Neural progenitor cell (in vitro differentiated cells): ENCODE data around the gene CFAP74. TPM values are rescaled to one million over a fixed set of nuclear protein-coding genes. Genes with fewer than 3 reads are reported as not detected.

ENCODE experiments used
- DNase-seq: peaks from one replicate; pipeline ENCODE4 v3.0.0-alpha.2; 2016; ENCODE audit warnings: low spot score
- H2AFZ ChIP-seq: fragments of 200-600 bp; sonication (generic); replicated peaks from 2 replicates; pipeline ENCODE4 v1.6.1; 2016; ENCODE audit warnings: antibody characterized with exemption
- H3F3A ChIP-seq: fragments of 200-600 bp; sonication (generic); 2 replicates; pipeline ENCODE4 v1.6.1; 2016; ENCODE audit warnings: antibody characterized with exemption, low read depth
- H3K27ac ChIP-seq: fragments of 200-600 bp; sonication (generic); 2 replicates; pipeline ENCODE4 v1.5.1; 2016; ENCODE audit warnings: mild to moderate bottlenecking
- H3K27me3 ChIP-seq: fragments of 200-600 bp; sonication (generic); 2 replicates; pipeline ENCODE4 v1.6.1; 2016; ENCODE audit warnings: mild to moderate bottlenecking, moderate library complexity
- H3K36me3 ChIP-seq: fragments of 200-600 bp; sonication (generic); 2 replicates; pipeline ENCODE4 v1.5.1; 2016
- H3K4me1 ChIP-seq: fragments of 200-600 bp; sonication (generic); 2 replicates; pipeline ENCODE4 v1.6.1; 2016; ENCODE audit warnings: mixed run types
- H3K4me2 ChIP-seq: fragments of 200-600 bp; sonication (generic); 2 replicates; pipeline ENCODE4 v1.6.1; 2016
- H3K4me3 ChIP-seq: fragments of 200-600 bp; sonication (generic); 2 replicates; pipeline ENCODE4 v1.5.1; 2016
- H3K79me2 ChIP-seq: fragments of 200-600 bp; sonication (generic); 2 replicates; pipeline ENCODE4 v1.6.1; 2016; ENCODE audit warnings: low read depth
- H3K9ac ChIP-seq: fragments of 200-600 bp; sonication (generic); 2 replicates; pipeline ENCODE4 v1.6.1; 2016
- H3K9me3 ChIP-seq: fragments of 200-600 bp; sonication (generic); 2 replicates; pipeline ENCODE4 v1.5.1; 2016; ENCODE audit warnings: low read depth
- H4K20me1 ChIP-seq: fragments of 200-600 bp; sonication (generic); 2 replicates; pipeline ENCODE4 v1.6.1; 2016; ENCODE audit warnings: low read depth
- H3K27ac Mint-ChIP-seq: 3 replicates; pipeline ENCODE4 v1.8.0; 2021; ENCODE audit warnings: mixed read lengths
- H3K27me3 Mint-ChIP-seq: 2 replicates; pipeline ENCODE4 v1.8.0; 2022; ENCODE audit warnings: low read depth, mild to moderate bottlenecking, inconsistent platforms, moderate library complexity, mixed read lengths; ENCODE audit not compliant: insufficient read depth
- H3K36me3 Mint-ChIP-seq: 3 replicates; pipeline ENCODE4 v1.8.0; 2021; ENCODE audit warnings: mixed read lengths
- H3K4me1 Mint-ChIP-seq: 3 replicates; pipeline ENCODE4 v1.8.0; 2021; ENCODE audit warnings: mixed read lengths
- H3K4me3 Mint-ChIP-seq: 3 replicates; pipeline ENCODE4 v1.8.0; 2021; ENCODE audit warnings: mild to moderate bottlenecking, moderate library complexity, mixed read lengths
- H3K9me3 Mint-ChIP-seq: 3 replicates; pipeline ENCODE4 v1.8.0; 2020; ENCODE audit warnings: mixed read lengths
- CTCF ChIP-seq: fragments of 200-600 bp; sonication (generic); IDR thresholded peaks from 2 replicates; pipeline ENCODE4 v1.5.1; 2017; ENCODE audit warnings: antibody characterized with exemption, mild to moderate bottlenecking
- EZH2 ChIP-seq: fragments of 200-600 bp; sonication (generic); IDR thresholded peaks from 2 replicates; pipeline ENCODE4 v1.6.1; 2017; ENCODE audit warnings: antibody characterized with exemption, mild to moderate bottlenecking, moderate library complexity
- EZH2phosphoT487 ChIP-seq: fragments of 200-600 bp; sonication (generic); IDR thresholded peaks from 2 replicates; pipeline ENCODE4 v1.6.1; 2017; ENCODE audit warnings: antibody characterized with exemption
- total RNA-seq: library from RNA; depleted of rRNA; stranded (reverse); fragments of >200 nt; gene quantifications from 2 replicates; pipeline ENCODE4 v1.2.3, GENCODE V29; 2015; ENCODE audit warnings: low replicate concordance

Gene CFAP74
- total RNA-seq, 1 donor from 2014 or later, result not detected

- Histone ChIP-seq H3K4me1 (no peaks in the 10 kb centered on the region), H3K27ac (no peak overlapping the region), H3F3A (no peaks in the 10 kb centered on the region), H3K36me3 (no peaks in the 10 kb centered on the region), H3K4me2 (no peak overlapping the region), H3K9me3 (no peaks in the 10 kb centered on the region), H3K9ac (no peak overlapping the region), H4K20me1 (no peaks in the 10 kb centered on the region), H3K79me2 (no peaks in the 10 kb centered on the region), H3K4me3 (no peak overlapping the region), H3K27me3 (peaks cover 4% of the 10 kb centered on the region), H2AFZ (no peak overlapping the region)
- TF ChIP-seq EZH2phosphoT487 (no peak), EZH2 (no peak), CTCF (no peak)
- no peaks in the 10 kb centered on the region for H3K9me3 Mint-ChIP-seq
- no peak for DNase-seq
- peaks cover 15% of the 10 kb centered on the region for H3K27me3 Mint-ChIP-seq
- H3K4me3 Mint-ChIP-seq, result no peak overlapping the region
- H3K27ac Mint-ChIP-seq, result peak overlapping the region; percentile 57
- no peaks in the 10 kb centered on the region for H3K36me3 Mint-ChIP-seq
- H3K4me1 Mint-ChIP-seq, result peaks cover 14% of the 10 kb centered on the region
Measured at GRCh38 chr1:1945782-1946393, 57.7 kb downstream of the CFAP74 start.

GRCh38 chr1:1943834-1944570, 59.6 kb downstream of the CFAP74 start:
- H3K27ac Mint-ChIP-seq, result peak overlapping the region; percentile 81
- no peaks in the 10 kb centered on the region for H3K36me3 ChIP-seq
- H3K79me2 ChIP-seq, result no peaks in the 10 kb centered on the region
- H2AFZ ChIP-seq, result peak overlapping the region; percentile 50
- peak; percentile 84 for DNase-seq
- H3K9ac ChIP-seq, result no peak overlapping the region
- no peaks in the 10 kb centered on the region for H3K36me3 Mint-ChIP-seq
- H3K9me3 ChIP-seq, result no peaks in the 10 kb centered on the region
- TF ChIP-seq CTCF (peak; percentile 89), EZH2phosphoT487 (no peak)
- peaks cover 10% of the 10 kb centered on the region for H3K27me3 Mint-ChIP-seq
- H3K9me3 Mint-ChIP-seq, result no peaks in the 10 kb centered on the region
- no peaks in the 10 kb centered on the region for H3K4me1 ChIP-seq
- H3K27me3 ChIP-seq, result peaks cover 4% of the 10 kb centered on the region
- no peak overlapping the region for H3K27ac ChIP-seq
- H3K4me1 Mint-ChIP-seq, result peaks cover 12% of the 10 kb centered on the region
- H3K4me3 ChIP-seq, result peak overlapping the region; percentile 35
- no peaks in the 10 kb centered on the region for H4K20me1 ChIP-seq
- H3K4me2 ChIP-seq, result peak overlapping the region; percentile 70
- peak overlapping the region; percentile 57 for H3K4me3 Mint-ChIP-seq
- H3F3A ChIP-seq, result no peaks in the 10 kb centered on the region

GRCh38 chr1:1942753-1943656, 60.6 kb downstream of the CFAP74 start:
- DNase-seq, result no peak
- no peak overlapping the region for H3K27ac ChIP-seq
- H3K9me3 ChIP-seq, result no peaks in the 10 kb centered on the region
- Mint-ChIP-seq H3K36me3 (no peaks in the 10 kb centered on the region), H3K4me1 (peaks cover 12% of the 10 kb centered on the region), H3K27me3 (peaks cover 8% of the 10 kb centered on the region), H3K27ac (no peak overlapping the region), H3K9me3 (no peaks in the 10 kb centered on the region), H3K4me3 (no peak overlapping the region)
- H3K27me3 ChIP-seq, result peaks cover 4% of the 10 kb centered on the region
- no peaks in the 10 kb centered on the region for H3K79me2 ChIP-seq
- no peaks in the 10 kb centered on the region for H4K20me1 ChIP-seq
- H3F3A ChIP-seq, result no peaks in the 10 kb centered on the region
- H3K36me3 ChIP-seq, result no peaks in the 10 kb centered on the region
- H3K4me1 ChIP-seq, result no peaks in the 10 kb centered on the region
- H3K4me2 ChIP-seq, result no peak overlapping the region
- H2AFZ ChIP-seq, result no peak overlapping the region
- TF ChIP-seq CTCF (no peak), EZH2 (no peak), EZH2phosphoT487 (no peak)
- H3K4me3 ChIP-seq, result no peak overlapping the region
- H3K9ac ChIP-seq, result no peak overlapping the region
